IMR-90 (cell line): ENCODE measurements around the gene PRXL2C. TPM values are rescaled to one million over a fixed set of nuclear protein-coding genes. Genes with fewer than 3 reads are reported as not detected.
A peak's percentile ranks its signal among the peaks of the same experiment; 100 is the strongest.

Source experiments
- ATAC-seq: fragments of 200-7000 bp; cut with Tn5 transposase; 2 replicates; pipeline ENCODE4 v1.9.1; 2020; ENCODE audit warnings: low read depth, mild to moderate bottlenecking, moderate library complexity
- BruUV-seq: library from RNA; stranded (reverse); fragments of 400-500 nt; replicated peaks from 2 replicates; lab custom pipeline; 2021; lab: Mats Ljungman, UMichigan
- CTCF ChIA-PET: fragments of 300-600 bp; formaldehyde crosslinking; extraction: SDS; loops from one replicate; lab custom pipeline; 2021; ENCODE audit warnings: antibody characterized with exemption; lab: Yijun Ruan, JAX
- POLR2A ChIA-PET: fragments of 300-600 bp; sonication (Branson Sonifier 250); formaldehyde crosslinking; loops from one replicate; lab custom pipeline; 2022; ENCODE audit warnings: antibody characterized with exemption; ENCODE audit not compliant: unreplicated experiment; lab: Charles Lee
- DNase-seq: peaks from one replicate; pipeline ENCODE4 v3.0.0; 2013
- H2AFZ ChIP-seq: replicated peaks from 2 replicates; pipeline ENCODE3; 2013; ENCODE audit warnings: low read length, mild to moderate bottlenecking; ENCODE audit not compliant: poor library complexity
- H2AK5ac ChIP-seq: 2 replicates; pipeline ENCODE4 v1.6.1; 2013; ENCODE audit warnings: low read depth, low read length, inconsistent platforms
- H2AK9ac ChIP-seq: replicated peaks from 2 replicates; pipeline ENCODE3; 2013; ENCODE audit warnings: mild to moderate bottlenecking, low read depth, low read length, moderate library complexity; ENCODE audit not compliant: poor library complexity
- H2BK120ac ChIP-seq: 2 replicates; pipeline ENCODE4 v1.6.1; 2013; ENCODE audit warnings: low read depth, low read length, inconsistent platforms
- H2BK15ac ChIP-seq: 3 replicates; pipeline ENCODE4 v1.6.1; 2013; ENCODE audit warnings: low read depth, low read length, inconsistent platforms
- H2BK20ac ChIP-seq: 2 replicates; pipeline ENCODE4 v1.6.1; 2013; ENCODE audit warnings: low read depth, mild to moderate bottlenecking, inconsistent platforms, low read length, moderate library complexity
- H2BK5ac ChIP-seq: 2 replicates; pipeline ENCODE4 v1.6.1; 2013; ENCODE audit warnings: mild to moderate bottlenecking, low read depth, low read length, inconsistent platforms; ENCODE audit not compliant: poor library complexity, severe bottlenecking
- H3K14ac ChIP-seq: replicated peaks from 2 replicates; pipeline ENCODE4 v1.6.1; 2013; ENCODE audit warnings: low read depth, low read length, inconsistent platforms
- H3K18ac ChIP-seq: 2 replicates; pipeline ENCODE4 v1.6.1; 2013; ENCODE audit warnings: low read depth, low read length, control low read depth
- H3K23ac ChIP-seq: 2 replicates; pipeline ENCODE4 v1.6.1; 2013; ENCODE audit warnings: low read depth, low read length, inconsistent platforms
- H3K27ac ChIP-seq: 2 replicates; pipeline ENCODE4 v1.5.1; 2013; ENCODE audit warnings: mild to moderate bottlenecking, control low read depth, low read length; ENCODE audit not compliant: insufficient read depth
- H3K27me3 ChIP-seq: 2 replicates; pipeline ENCODE4 v1.6.1; 2013; ENCODE audit warnings: low read length; ENCODE audit not compliant: control insufficient read depth, insufficient read depth
- H3K36me3 ChIP-seq: 2 replicates; pipeline ENCODE4 v1.6.1; 2013; ENCODE audit warnings: low read length, mixed read lengths; ENCODE audit not compliant: control insufficient read depth, insufficient read depth
- H3K4ac ChIP-seq: 2 replicates; pipeline ENCODE4 v1.6.1; 2013; ENCODE audit warnings: low read depth, low read length, inconsistent platforms
- H3K4me1 ChIP-seq: 2 replicates; pipeline ENCODE4 v1.6.1; 2013; ENCODE audit warnings: low read length, mixed read lengths; ENCODE audit not compliant: control insufficient read depth, insufficient read depth
- H3K4me2 ChIP-seq: 2 replicates; pipeline ENCODE4 v1.6.1; 2013; ENCODE audit warnings: low read depth, mild to moderate bottlenecking, control low read depth, low read length, moderate library complexity
- H3K4me3 ChIP-seq: 2 replicates; pipeline ENCODE4 v1.5.1; 2013; ENCODE audit warnings: low read depth, mild to moderate bottlenecking, control low read depth, low read length, moderate library complexity; ENCODE audit not compliant: insufficient read depth
- H3K56ac ChIP-seq: 2 replicates; pipeline ENCODE4 v1.6.1; 2013; ENCODE audit warnings: low read length, inconsistent platforms; ENCODE audit not compliant: insufficient read depth; ENCODE audit errors: extremely low read depth
- H3K79me1 ChIP-seq, 2 experiments: 2 replicates each; pipeline ENCODE4 v1.6.1; 2013; ENCODE audit warnings: low read length in 2 of 2, inconsistent platforms in 1 of 2, low read depth in 1 of 2
- H3K9ac ChIP-seq: 2 replicates; pipeline ENCODE4 v1.6.1; 2013; ENCODE audit warnings: low read depth, low read length, control low read depth
- H3K9me1 ChIP-seq: 2 replicates; pipeline ENCODE4 v1.6.1; 2013; ENCODE audit warnings: low read length, inconsistent platforms; ENCODE audit not compliant: insufficient read depth
- H3K9me3 ChIP-seq: 2 replicates; pipeline ENCODE4 v1.6.1; 2013; ENCODE audit warnings: low read length; ENCODE audit not compliant: control insufficient read depth, insufficient read depth
- H4K20me1 ChIP-seq: 2 replicates; pipeline ENCODE4 v1.6.1; 2013; ENCODE audit warnings: low read length, inconsistent platforms; ENCODE audit not compliant: insufficient read depth
- H4K5ac ChIP-seq: 2 replicates; pipeline ENCODE4 v1.6.1; 2013; ENCODE audit warnings: mild to moderate bottlenecking, low read depth, low read length, control low read depth
- H4K8ac ChIP-seq, 2 experiments: 2 replicates each; pipeline ENCODE4 v1.6.1; 2013; ENCODE audit warnings: low read depth in 2 of 2, low read length in 2 of 2, control low read depth in 1 of 2, inconsistent platforms in 1 of 2
- H4K91ac ChIP-seq: 2 replicates; pipeline ENCODE4 v1.6.1; 2013; ENCODE audit warnings: low read depth, low read length, inconsistent platforms; ENCODE audit not compliant: insufficient read depth
- FOS ChIP-seq: fragments of 150-350 bp; IDR thresholded peaks from 2 replicates; pipeline ENCODE4 v1.6.1; 2016; ENCODE audit warnings: low read depth, low read length
- MAZ ChIP-seq: IDR thresholded peaks from 2 replicates; pipeline ENCODE4 v1.6.1; 2012; ENCODE audit warnings: low read depth, mild to moderate bottlenecking, low read length, improper control_type of control experiment, moderate library complexity, borderline replicate concordance
- POLR2A ChIP-seq: IDR thresholded peaks from 2 replicates; pipeline ENCODE4 v1.6.1; 2012; ENCODE audit warnings: mild to moderate bottlenecking, low read depth, low read length
- RCOR1 ChIP-seq: IDR thresholded peaks from 2 replicates; pipeline ENCODE4 v1.6.1; 2012; ENCODE audit warnings: mild to moderate bottlenecking, low read length, improper control_type of control experiment; ENCODE audit not compliant: insufficient replicate concordance
- RFX5 ChIP-seq: IDR thresholded peaks from 2 replicates; pipeline ENCODE4 v1.8.0; 2012; ENCODE audit warnings: low read depth, mild to moderate bottlenecking, low read length, moderate library complexity
- SMC3 ChIP-seq: fragments of 150-350 bp; IDR thresholded peaks from 2 replicates; pipeline ENCODE4 v1.6.1; 2016; ENCODE audit warnings: low read depth, mild to moderate bottlenecking, antibody characterized with exemption, low read length, moderate library complexity
- WGBS, 2 experiments: methylation state at CpG; one replicate each; pipeline versions ENCODE4 v1.1.5 to v1.1.7; 2013; ENCODE audit warnings: missing lambda C conversion rate in 2 of 2; ENCODE audit not compliant: insufficient read length in 1 of 2; ENCODE audit errors: extremely low coverage in 2 of 2; 5-methylcytosine and 5-hydroxymethylcytosine counted together
- dilution Hi-C: fragments of 300-500 bp; cut with HindIII; formaldehyde crosslinking; loops from one replicate; pipeline ENCODE4 v1.14.3; 2018; ENCODE audit warnings: low sequenced_read_pairs; ENCODE audit not compliant: unreplicated experiment
- in situ Hi-C: fragments of 300-500 bp; cut with MboI; formaldehyde crosslinking; loops from 3 replicates; pipeline ENCODE4 v1.14.3; 2019; ENCODE audit warnings: low sequenced_read_pairs, inconsistent platforms, mixed read lengths
- intact Hi-C: fragments of 100-400 bp; cut with micrococcal nuclease; formaldehyde crosslinking; loops from 2 replicates; pipeline ENCODE4 v1.10.0; 2022
- polyA plus RNA-seq, 3 experiments: library from polyadenylated mRNA; depleted of rRNA; stranded (reverse); fragments of >200 nt; gene quantifications; 2 replicates each; pipeline ENCODE4 v1.2.3, GENCODE V29; 2012; ENCODE audit warnings: low replicate concordance in 1 of 3
- total RNA-seq: library from RNA; depleted of rRNA; stranded (reverse); fragments of >200 nt; gene quantifications from 2 replicates; pipeline ENCODE4 v1.2.3, GENCODE V29; 2012
- TF ChIP-seq, protein P1 (sequence below): conservative IDR thresholded peaks from 2 replicates; pipeline ENCODE4 v1.5.1; 2012; ENCODE audit warnings: mild to moderate bottlenecking, low read depth, low read length, improper control_type of control experiment

PRXL2C gene
- total and polyA plus RNA-seq, 2 of the 4 experiments (the other 2 are of a cell fraction), result 2.7 to 9.0 TPM

DNA sequence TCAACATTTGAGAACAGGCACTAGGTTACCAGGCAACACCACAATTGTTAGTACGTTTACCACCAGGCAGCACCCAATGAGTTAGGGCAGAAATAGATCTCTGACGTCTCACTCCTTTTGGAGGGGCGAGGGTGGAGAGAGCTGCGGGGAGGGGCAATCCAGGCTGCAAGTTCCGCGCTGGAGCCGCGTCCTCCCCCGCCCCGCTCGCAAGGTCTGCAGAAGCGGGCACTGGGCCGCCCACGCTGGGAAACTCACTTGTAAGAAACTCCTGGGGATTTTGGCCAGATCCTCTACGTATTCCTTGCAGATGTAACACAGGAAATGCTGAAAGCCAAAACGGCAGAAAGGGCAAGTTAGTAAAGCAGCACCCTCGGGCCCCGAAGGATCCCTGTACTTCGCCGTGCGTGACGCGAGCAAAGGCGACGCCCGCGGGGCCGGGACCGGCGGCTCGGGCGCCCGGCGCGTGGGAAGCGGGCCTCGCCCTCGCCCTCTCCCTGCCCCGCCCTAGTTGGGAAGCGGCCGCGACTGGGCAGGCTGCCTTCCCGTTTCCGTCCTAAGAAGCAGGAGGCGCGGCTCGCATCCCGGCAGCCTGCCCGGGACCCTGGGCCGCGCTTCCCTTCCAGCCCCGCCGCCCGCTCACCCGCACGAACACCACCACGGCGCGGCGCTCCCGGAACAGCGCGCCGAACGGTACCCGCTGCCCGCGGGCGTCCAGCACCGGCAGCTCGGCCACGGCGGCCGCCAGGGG, 493 bp downstream of the PRXL2C start:
- H3K36me3 ChIP-seq, result peaks cover 2% of the 10 kb centered on the region; the same call in 1 of the 2 replicates
- ATAC-seq (peak; percentile 80), DNase-seq (peak; percentile 86)
- H3K23ac ChIP-seq, result peak overlapping the region; percentile 69; the same call in 1 of the 2 replicates
- peaks cover 0 to 21% of the 10 kb centered on the region in 2 experiments; a peak in 2 of 4 replicates for H3K79me1 ChIP-seq
- POLR2A ChIA-PET, result no interaction called here
- CTCF ChIA-PET, result interaction anchor here (0.7 kb wide), 1 partner anchor 14 kb away, joined by 3 read pairs; no protein-coding TSS in a partner anchor
- no peak overlapping the region for H3K18ac ChIP-seq
- intact Hi-C loops, result loop anchor here (1.0 to 5.0 kb wide), 3 partner anchors 87 to 236 kb away; partner anchors contain the start of gene ZNF367
- peak overlapping the region; percentile 26; the same call in 1 of the 2 replicates for H3K56ac ChIP-seq
- in situ Hi-C loops, result loop anchor here (10.0 kb wide), 1 partner anchor 240 kb away; the partner anchor contains the start of gene ZNF367
- no peak overlapping the region for H2AK5ac ChIP-seq
- H2BK15ac ChIP-seq, result no peak overlapping the region; the same call in 2 of the 3 replicates
- H4K5ac ChIP-seq, result no peak overlapping the region
- H2BK120ac ChIP-seq, result peak overlapping the region; percentile 27; the same call in 1 of the 2 replicates
- peak overlapping the region; percentile 98 for H2AFZ ChIP-seq
- no peaks in the 10 kb centered on the region; the same call in 1 of the 2 replicates for H3K27me3 ChIP-seq
- peak overlapping the region; percentile 25; the same call in 1 of the 2 replicates for H3K14ac ChIP-seq
- WGBS, 2 experiments, result 0% methylated on average over 50 of the region's 74 CpGs; no CpG with 5 or more reads in 1 of the 2 experiments
- peak overlapping the region; percentile 61 for H2BK5ac ChIP-seq
- H4K20me1 ChIP-seq, result no peaks in the 10 kb centered on the region
- H3K4me1 ChIP-seq, result no peaks in the 10 kb centered on the region
- BruUV-seq, result no TSS peak
- peak overlapping the region; percentile 61 for H3K4me3 ChIP-seq
- dilution Hi-C loops, result no loop called here
- no peak overlapping the region; the same call in 1 of the 2 replicates for H2BK20ac ChIP-seq
- 0 out of 2 replicates have a peak, but pooled peaks cover 3% of the 10 kb centered on the region for H3K9me1 ChIP-seq
- peak overlapping the region; percentile 45 for H3K27ac ChIP-seq
- peak overlapping the region; percentile 39 to 84; a peak in 3 of 4 replicates for H4K8ac ChIP-seq
- no peaks in the 10 kb centered on the region for H3K9me3 ChIP-seq
- peak overlapping the region; percentile 43; the same call in 1 of the 2 replicates for H4K91ac ChIP-seq
- peak overlapping the region; percentile 85 for H2AK9ac ChIP-seq
- peak overlapping the region; percentile 87 for H3K4me2 ChIP-seq
- H3K9ac ChIP-seq, result peak overlapping the region; percentile 64
- TF ChIP-seq MAZ (peak; percentile 64; the same call in 1 of the 2 replicates), RCOR1 (peak; percentile 23), RFX5 (no peak), FOS (no peak), POLR2A (peak; percentile 12), SMC3 (0 out of 2 replicates have a peak, but pooled peaks have one; percentile 1)
- TF ChIP-seq, protein P1, sequence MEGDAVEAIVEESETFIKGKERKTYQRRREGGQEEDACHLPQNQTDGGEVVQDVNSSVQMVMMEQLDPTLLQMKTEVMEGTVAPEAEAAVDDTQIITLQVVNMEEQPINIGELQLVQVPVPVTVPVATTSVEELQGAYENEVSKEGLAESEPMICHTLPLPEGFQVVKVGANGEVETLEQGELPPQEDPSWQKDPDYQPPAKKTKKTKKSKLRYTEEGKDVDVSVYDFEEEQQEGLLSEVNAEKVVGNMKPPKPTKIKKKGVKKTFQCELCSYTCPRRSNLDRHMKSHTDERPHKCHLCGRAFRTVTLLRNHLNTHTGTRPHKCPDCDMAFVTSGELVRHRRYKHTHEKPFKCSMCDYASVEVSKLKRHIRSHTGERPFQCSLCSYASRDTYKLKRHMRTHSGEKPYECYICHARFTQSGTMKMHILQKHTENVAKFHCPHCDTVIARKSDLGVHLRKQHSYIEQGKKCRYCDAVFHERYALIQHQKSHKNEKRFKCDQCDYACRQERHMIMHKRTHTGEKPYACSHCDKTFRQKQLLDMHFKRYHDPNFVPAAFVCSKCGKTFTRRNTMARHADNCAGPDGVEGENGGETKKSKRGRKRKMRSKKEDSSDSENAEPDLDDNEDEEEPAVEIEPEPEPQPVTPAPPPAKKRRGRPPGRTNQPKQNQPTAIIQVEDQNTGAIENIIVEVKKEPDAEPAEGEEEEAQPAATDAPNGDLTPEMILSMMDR, result peak; percentile 24; the same call in 1 of the 2 replicates
- peak overlapping the region; percentile 55 for H3K4ac ChIP-seq
